Measurements from ENCODE around the gene NEUROG1.

Gene NEUROG1

GRCh38 chr5:135535820-135536801, at the start of gene NEUROG1:
TSS of gene NEUROG1 (minus strand) at chr5:135535964. CDS start at chr5:135535690, 274 bp downstream.
- DNase-seq (ENCODE audit: low read depth) = no peak

- no peak for DNase-seq (ENCODE audit: low read depth)
Observed at GRCh38 chr5:135584918-135585317, 49.2 kb upstream of the NEUROG1 start.

- no peak for DNase-seq (ENCODE audit: low read depth)
Observed at GRCh38 chr5:135584276-135584675, 48.5 kb upstream of the NEUROG1 start.

GRCh38 chr5:135582099-135582781, 46.5 kb upstream of the NEUROG1 start:
- DNase-seq (ENCODE audit: low read depth) = no peak

- no peak for DNase-seq (ENCODE audit: low read depth)
Observed at GRCh38 chr5:135578685-135579341, 43.0 kb upstream of the NEUROG1 start, which contains the start of gene CXCL14. TSS of gene CXCL14 (minus strand) at chr5:135578991. CDS start at chr5:135578778, 213 bp downstream.

- DNase-seq (ENCODE audit: low read depth) = no peak
Observed at GRCh38 chr5:135578305-135578684, 42.5 kb upstream of the NEUROG1 start.

- no peak for DNase-seq (ENCODE audit: low read depth)
Observed at GRCh38 chr5:135577421-135577820, 41.7 kb upstream of the NEUROG1 start.

- no peak for DNase-seq (ENCODE audit: low read depth)
Observed at GRCh38 chr5:135576075-135576599, 40.4 kb upstream of the NEUROG1 start.

GRCh38 chr5:135574493-135574892, 38.7 kb upstream of the NEUROG1 start:
- DNase-seq (ENCODE audit: low read depth) = no peak

- no peak for DNase-seq (ENCODE audit: low read depth)
Observed at GRCh38 chr5:135571902-135572301, 36.1 kb upstream of the NEUROG1 start.

- DNase-seq (ENCODE audit: low read depth) = no peak
Observed at GRCh38 chr5:135571066-135571609, 35.4 kb upstream of the NEUROG1 start.

GRCh38 chr5:135570453-135570764, 34.6 kb upstream of the NEUROG1 start:
- no peak for DNase-seq (ENCODE audit: low read depth)

- DNase-seq (ENCODE audit: low read depth) = no peak
Observed at GRCh38 chr5:135569755-135570452, 34.1 kb upstream of the NEUROG1 start.

- DNase-seq (ENCODE audit: low read depth) = no peak
Observed at GRCh38 chr5:135568923-135569360, 33.2 kb upstream of the NEUROG1 start.

GRCh38 chr5:135568246-135568645, 32.5 kb upstream of the NEUROG1 start:
- DNase-seq (ENCODE audit: low read depth) = no peak

GRCh38 chr5:135567661-135568060, 31.9 kb upstream of the NEUROG1 start:
- no peak for DNase-seq (ENCODE audit: low read depth)

GRCh38 chr5:135566422-135567400, 30.9 kb upstream of the NEUROG1 start:
- no peak for DNase-seq (ENCODE audit: low read depth)

GRCh38 chr5:135565725-135566421, 30.1 kb upstream of the NEUROG1 start:
- DNase-seq (ENCODE audit: low read depth) = no peak

GRCh38 chr5:135565266-135565665, 29.5 kb upstream of the NEUROG1 start:
- no peak for DNase-seq (ENCODE audit: low read depth)

GRCh38 chr5:135564331-135564730, 28.6 kb upstream of the NEUROG1 start:
- DNase-seq (ENCODE audit: low read depth) = no peak

All from HS-5 (cell line).